Panc1 (cell line): ENCODE results near the gene SIM2. TPM values are rescaled to one million over a fixed set of nuclear protein-coding genes. Genes with fewer than 3 reads are reported as not detected.

Experiments
- ATAC-seq: fragments of 200-7000 bp; cut with Tn5 transposase; 2 replicates; pipeline ENCODE4 v1.9.1; 2020; ENCODE audit warnings: mild to moderate bottlenecking, moderate library complexity
- BruUV-seq: library from RNA; stranded (reverse); fragments of 400-500 nt; replicated peaks from 2 replicates; lab custom pipeline; 2021; lab: Mats Ljungman, UMichigan
- CTCF ChIA-PET: fragments of 300-600 bp; sonication (Branson Sonifier 250); formaldehyde crosslinking; loops from one replicate; lab custom pipeline; 2022; ENCODE audit warnings: antibody characterized with exemption; lab: Charles Lee
- POLR2A ChIA-PET: fragments of 300-600 bp; sonication (Branson Sonifier 250); formaldehyde crosslinking; loops from one replicate; lab custom pipeline; 2022; ENCODE audit warnings: antibody characterized with exemption; lab: Charles Lee
- DNase-seq: peaks from one replicate; pipeline ENCODE4 v3.0.0-alpha.2; 2010; ENCODE audit warnings: low read depth, low spot score
- H3K27ac ChIP-seq: 2 replicates; pipeline ENCODE4 v1.5.1; 2011; ENCODE audit warnings: mild to moderate bottlenecking, low read length, inconsistent platforms
- H3K27me3 ChIP-seq: fragments of 200-500 bp; sonication (Bioruptor generic); 2 replicates; pipeline ENCODE4 v1.6.0; 2014; ENCODE audit warnings: low read length, inconsistent platforms; ENCODE audit not compliant: control insufficient read depth, insufficient read depth
- H3K36me3 ChIP-seq: fragments of 200-500 bp; sonication (Bioruptor generic); 2 replicates; pipeline ENCODE4 v1.5.1; 2014; ENCODE audit warnings: inconsistent platforms, mild to moderate bottlenecking, low read length, moderate library complexity; ENCODE audit not compliant: control insufficient read depth, insufficient read depth
- H3K4me1 ChIP-seq: 2 replicates; pipeline ENCODE4 v1.5.1; 2011; ENCODE audit warnings: inconsistent platforms, mild to moderate bottlenecking, low read length, moderate library complexity; ENCODE audit not compliant: control insufficient read depth, insufficient read depth
- H3K4me3 ChIP-seq, 2 experiments: 2 replicates each; pipeline ENCODE4 v1.5.1; 2011 to 2012; ENCODE audit warnings: low read depth in 2 of 2, low read length in 2 of 2, mild to moderate bottlenecking in 2 of 2, inconsistent platforms in 1 of 2, moderate library complexity in 1 of 2
- H3K9me3 ChIP-seq: fragments of 200-500 bp; sonication (Bioruptor generic); 2 replicates; pipeline ENCODE4 v1.5.1; 2014; ENCODE audit warnings: low read depth, mild to moderate bottlenecking, inconsistent platforms, low read length, moderate library complexity; ENCODE audit not compliant: control insufficient read depth, insufficient read depth
- POLR2AphosphoS5 ChIP-seq: IDR thresholded peaks from 2 replicates; pipeline ENCODE4 v1.6.1; 2012; ENCODE audit warnings: mild to moderate bottlenecking, low read depth, low read length, moderate library complexity
- SIN3A ChIP-seq: IDR thresholded peaks from 2 replicates; pipeline ENCODE4 v1.6.1; 2012; ENCODE audit warnings: low read depth, mild to moderate bottlenecking, low read length, moderate library complexity, borderline replicate concordance; ENCODE audit not compliant: insufficient read depth
- TCF7L2 ChIP-seq: IDR thresholded peaks from 2 replicates; pipeline ENCODE4 v1.6.1; 2011; ENCODE audit warnings: mild to moderate bottlenecking, low read depth, low read length, inconsistent platforms
- in situ Hi-C: cut with HindIII; loops from 2 replicates; pipeline ENCODE4 v1.10.0; 2016; ENCODE audit warnings: low sequenced_read_pairs, low pct_unique_long_range_greater_than_20kb
- intact Hi-C: fragments of 100-400 bp; cut with micrococcal nuclease; formaldehyde crosslinking; loops from one replicate; pipeline ENCODE4 v1.10.0; 2022; ENCODE audit not compliant: unreplicated experiment
- total RNA-seq: library from RNA; stranded (reverse); gene quantifications from one replicate; pipeline ENCODE4 v1.2.1, GENCODE V29; 2021; ENCODE audit not compliant: unreplicated experiment
- TF ChIP-seq, protein P1 (sequence below): fragments of 450-650 bp; IDR thresholded peaks from 2 replicates; pipeline ENCODE4 v1.5.1; 2017; ENCODE audit warnings: mild to moderate bottlenecking
- TF ChIP-seq, protein P2 (sequence below), 2 experiments: IDR thresholded peaks; 2 replicates each; pipeline ENCODE4 v1.6.1; 2011 to 2012; ENCODE audit warnings: low read depth in 2 of 2, control low read depth in 1 of 2, low read length in 1 of 2, mild to moderate bottlenecking in 1 of 2, moderate library complexity in 1 of 2; ENCODE audit not compliant: insufficient read depth in 1 of 2

SIM2 gene
- total RNA-seq, 1 experiment from 2014 or later, result 11.5 TPM

DNA sequence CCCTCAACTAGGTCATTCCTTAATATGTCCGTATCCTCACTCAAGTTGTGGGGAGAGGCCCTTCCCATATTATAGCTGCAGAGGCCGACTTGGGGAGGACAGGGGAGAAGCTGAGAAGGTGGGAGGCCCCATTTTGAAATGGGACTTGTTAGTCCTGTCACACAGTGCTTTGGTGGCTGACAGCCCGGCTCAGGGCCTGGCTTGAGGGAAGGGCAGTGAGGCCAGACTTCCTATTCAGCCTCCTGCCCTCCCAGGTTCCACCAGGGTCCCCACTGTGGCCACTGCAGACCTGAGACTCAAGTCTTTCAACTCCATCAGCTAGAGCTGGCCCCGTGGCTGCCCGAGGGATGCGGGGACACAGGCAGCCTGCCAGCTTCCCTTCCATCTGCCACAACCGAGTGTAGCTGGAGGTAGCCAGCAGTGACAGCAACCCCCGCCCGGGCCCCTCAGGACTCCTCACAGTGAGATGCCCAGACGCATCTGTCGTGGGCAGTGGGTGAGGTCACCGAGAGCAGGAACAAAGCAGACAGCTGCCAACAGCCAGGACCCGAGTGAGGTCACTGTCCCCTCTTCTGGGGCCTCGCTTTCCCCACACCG, 36.9 kb downstream of the SIM2 start:
- no peaks in the 10 kb centered on the region for H3K27me3 ChIP-seq
- H3K9me3 ChIP-seq, result no peaks in the 10 kb centered on the region
- DNase-seq (no peak), ATAC-seq (no peak)
- no peak overlapping the region for H3K27ac ChIP-seq
- H3K36me3 ChIP-seq, result no peaks in the 10 kb centered on the region
- TF ChIP-seq TCF7L2 (no peak), SIN3A (no peak), POLR2AphosphoS5 (no peak)
- TF ChIP-seq, protein P1, sequence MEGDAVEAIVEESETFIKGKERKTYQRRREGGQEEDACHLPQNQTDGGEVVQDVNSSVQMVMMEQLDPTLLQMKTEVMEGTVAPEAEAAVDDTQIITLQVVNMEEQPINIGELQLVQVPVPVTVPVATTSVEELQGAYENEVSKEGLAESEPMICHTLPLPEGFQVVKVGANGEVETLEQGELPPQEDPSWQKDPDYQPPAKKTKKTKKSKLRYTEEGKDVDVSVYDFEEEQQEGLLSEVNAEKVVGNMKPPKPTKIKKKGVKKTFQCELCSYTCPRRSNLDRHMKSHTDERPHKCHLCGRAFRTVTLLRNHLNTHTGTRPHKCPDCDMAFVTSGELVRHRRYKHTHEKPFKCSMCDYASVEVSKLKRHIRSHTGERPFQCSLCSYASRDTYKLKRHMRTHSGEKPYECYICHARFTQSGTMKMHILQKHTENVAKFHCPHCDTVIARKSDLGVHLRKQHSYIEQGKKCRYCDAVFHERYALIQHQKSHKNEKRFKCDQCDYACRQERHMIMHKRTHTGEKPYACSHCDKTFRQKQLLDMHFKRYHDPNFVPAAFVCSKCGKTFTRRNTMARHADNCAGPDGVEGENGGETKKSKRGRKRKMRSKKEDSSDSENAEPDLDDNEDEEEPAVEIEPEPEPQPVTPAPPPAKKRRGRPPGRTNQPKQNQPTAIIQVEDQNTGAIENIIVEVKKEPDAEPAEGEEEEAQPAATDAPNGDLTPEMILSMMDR, result no peak
- TF ChIP-seq, protein P2, sequence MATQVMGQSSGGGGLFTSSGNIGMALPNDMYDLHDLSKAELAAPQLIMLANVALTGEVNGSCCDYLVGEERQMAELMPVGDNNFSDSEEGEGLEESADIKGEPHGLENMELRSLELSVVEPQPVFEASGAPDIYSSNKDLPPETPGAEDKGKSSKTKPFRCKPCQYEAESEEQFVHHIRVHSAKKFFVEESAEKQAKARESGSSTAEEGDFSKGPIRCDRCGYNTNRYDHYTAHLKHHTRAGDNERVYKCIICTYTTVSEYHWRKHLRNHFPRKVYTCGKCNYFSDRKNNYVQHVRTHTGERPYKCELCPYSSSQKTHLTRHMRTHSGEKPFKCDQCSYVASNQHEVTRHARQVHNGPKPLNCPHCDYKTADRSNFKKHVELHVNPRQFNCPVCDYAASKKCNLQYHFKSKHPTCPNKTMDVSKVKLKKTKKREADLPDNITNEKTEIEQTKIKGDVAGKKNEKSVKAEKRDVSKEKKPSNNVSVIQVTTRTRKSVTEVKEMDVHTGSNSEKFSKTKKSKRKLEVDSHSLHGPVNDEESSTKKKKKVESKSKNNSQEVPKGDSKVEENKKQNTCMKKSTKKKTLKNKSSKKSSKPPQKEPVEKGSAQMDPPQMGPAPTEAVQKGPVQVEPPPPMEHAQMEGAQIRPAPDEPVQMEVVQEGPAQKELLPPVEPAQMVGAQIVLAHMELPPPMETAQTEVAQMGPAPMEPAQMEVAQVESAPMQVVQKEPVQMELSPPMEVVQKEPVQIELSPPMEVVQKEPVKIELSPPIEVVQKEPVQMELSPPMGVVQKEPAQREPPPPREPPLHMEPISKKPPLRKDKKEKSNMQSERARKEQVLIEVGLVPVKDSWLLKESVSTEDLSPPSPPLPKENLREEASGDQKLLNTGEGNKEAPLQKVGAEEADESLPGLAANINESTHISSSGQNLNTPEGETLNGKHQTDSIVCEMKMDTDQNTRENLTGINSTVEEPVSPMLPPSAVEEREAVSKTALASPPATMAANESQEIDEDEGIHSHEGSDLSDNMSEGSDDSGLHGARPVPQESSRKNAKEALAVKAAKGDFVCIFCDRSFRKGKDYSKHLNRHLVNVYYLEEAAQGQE (IDR thresholded peaks at IDR 0.05; ENCODE audit: insufficient read depth in 1 of 2, low read depth in 2 of 2, low read length in 1 of 2), result no peak
- no TSS peak for BruUV-seq
- in situ Hi-C loops, result no loop called here
- no peak overlapping the region for H3K4me3 ChIP-seq
- ChIA-PET POLR2A (no interaction called here), CTCF (no interaction called here)
- H3K4me1 ChIP-seq, result no peaks in the 10 kb centered on the region
- intact Hi-C loops, result no loop called here

DNA sequence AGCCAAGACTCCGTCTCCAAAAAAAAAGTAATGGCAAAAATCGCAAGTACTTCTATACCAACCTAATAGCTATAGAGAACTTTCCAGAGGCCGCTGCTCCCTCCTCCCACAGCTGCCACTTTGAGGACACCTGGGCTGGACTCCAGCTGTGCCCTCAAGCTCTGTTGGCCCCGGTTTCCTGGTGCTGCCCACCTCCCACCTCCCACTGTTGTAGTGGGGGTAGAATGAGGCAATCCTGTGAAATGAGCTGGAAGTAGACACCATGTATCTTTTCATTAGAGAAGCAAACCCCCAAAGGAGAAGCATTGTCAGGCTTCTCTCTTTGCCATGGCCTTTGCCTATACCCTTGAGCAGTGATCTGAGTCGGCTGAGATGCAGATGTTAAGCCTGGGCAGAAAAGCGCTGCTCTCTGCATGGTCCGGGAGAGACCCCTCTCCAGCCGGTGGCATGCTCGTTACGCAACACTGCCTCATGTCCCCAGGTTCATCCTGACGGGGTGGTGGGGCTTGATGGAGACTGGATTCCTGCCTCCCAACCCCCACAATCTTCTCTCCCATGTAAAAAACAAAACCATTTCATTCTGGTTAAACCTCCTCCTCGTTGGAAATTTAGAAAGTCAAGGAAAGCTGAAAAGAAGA, 39.7 kb downstream of the SIM2 start:
- BruUV-seq, result no TSS peak
- no peaks in the 10 kb centered on the region for H3K9me3 ChIP-seq
- no peak for TF ChIP-seq POLR2AphosphoS5
- H3K4me3 ChIP-seq, result no peak overlapping the region
- no peaks in the 10 kb centered on the region for H3K4me1 ChIP-seq
- ChIA-PET CTCF (no interaction called here), POLR2A (interaction anchor here (0.6 kb wide), 1 partner anchor 189 kb away, joined by 12 read pairs; no protein-coding TSS in a partner anchor)
- no peaks in the 10 kb centered on the region for H3K27me3 ChIP-seq
- no peak for DNase-seq
- H3K27ac ChIP-seq, result no peak overlapping the region
- intact Hi-C loops (no loop called here), in situ Hi-C loops (no loop called here)
- no peaks in the 10 kb centered on the region for H3K36me3 ChIP-seq
- no peak for ATAC-seq

DNA sequence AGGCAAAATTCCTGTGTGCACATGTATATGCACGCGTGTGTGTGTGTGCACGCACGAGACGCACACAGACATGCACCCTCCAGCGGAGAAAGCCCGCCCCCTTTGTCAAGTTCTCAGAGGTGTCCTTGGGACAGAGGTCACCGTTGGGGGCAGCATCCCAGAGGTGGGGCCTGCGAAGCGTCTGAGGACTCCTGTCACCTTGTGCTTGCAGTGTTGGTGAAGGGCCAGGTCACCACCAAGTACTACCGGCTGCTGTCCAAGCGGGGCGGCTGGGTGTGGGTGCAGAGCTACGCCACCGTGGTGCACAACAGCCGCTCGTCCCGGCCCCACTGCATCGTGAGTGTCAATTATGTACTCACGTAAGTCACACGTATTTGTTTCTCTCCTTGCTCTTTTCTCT, 42.6 kb downstream of the SIM2 start:
- H3K27me3 ChIP-seq, result no peaks in the 10 kb centered on the region
- H3K4me3 ChIP-seq, result no peak overlapping the region
- H3K9me3 ChIP-seq, result no peaks in the 10 kb centered on the region
- in situ Hi-C loops (no loop called here), intact Hi-C loops (no loop called here)
- CTCF ChIA-PET, result no interaction called here
- POLR2A ChIA-PET, result no interaction called here
- ATAC-seq (no peak), DNase-seq (no peak)
- no peaks in the 10 kb centered on the region for H3K36me3 ChIP-seq
- H3K27ac ChIP-seq, result no peak overlapping the region
- no peak for TF ChIP-seq POLR2AphosphoS5
- no peak for TF ChIP-seq SIN3A
- TF ChIP-seq, protein P1, result no peak
- TF ChIP-seq, protein P2 (IDR thresholded peaks at IDR 0.05; ENCODE audit: insufficient read depth in 1 of 2, low read depth in 2 of 2, low read length in 1 of 2), result no peak
- TF ChIP-seq TCF7L2, result no peak
- no peaks in the 10 kb centered on the region for H3K4me1 ChIP-seq
- no TSS peak for BruUV-seq
